H9 (cell line): ENCODE measurements around the gene SYNGR2. TPM values are rescaled to one million over a fixed set of nuclear protein-coding genes. Genes with fewer than 3 reads are reported as not detected.

Experiments used
- DNase-seq: peaks from one replicate; pipeline ENCODE4 v3.0.0-alpha.2; 2017
- H2AFZ ChIP-seq: one replicate; pipeline ENCODE4 v1.6.1; 2013; ENCODE audit warnings: mild to moderate bottlenecking, low read length, control low read depth, moderate library complexity
- H2AK5ac ChIP-seq: 2 replicates; pipeline ENCODE4 v1.6.1; 2013; ENCODE audit warnings: low read length, control low read depth, mixed read lengths; ENCODE audit not compliant: insufficient read length
- H2BK120ac ChIP-seq: one replicate; pipeline ENCODE4 v1.6.1; 2013; ENCODE audit warnings: low read depth, mild to moderate bottlenecking, low read length, control low read depth, inconsistent platforms; ENCODE audit not compliant: poor library complexity, severe bottlenecking
- H2BK12ac ChIP-seq: 2 replicates; pipeline ENCODE4 v1.6.1; 2013; ENCODE audit warnings: low read length, control low read depth, mixed read lengths, low read depth; ENCODE audit not compliant: insufficient read length
- H2BK15ac ChIP-seq: 2 replicates; pipeline ENCODE4 v1.6.1; 2013; ENCODE audit warnings: low read depth, low read length, control low read depth
- H2BK20ac ChIP-seq: one replicate; pipeline ENCODE4 v1.6.1; 2013; ENCODE audit warnings: low read depth, mild to moderate bottlenecking, low read length, control low read depth, inconsistent platforms; ENCODE audit not compliant: poor library complexity, severe bottlenecking
- H2BK5ac ChIP-seq: 2 replicates; pipeline ENCODE4 v1.6.1; 2013; ENCODE audit warnings: low read length, control low read depth, mixed read lengths; ENCODE audit not compliant: insufficient read length
- H3K14ac ChIP-seq: 2 replicates; pipeline ENCODE4 v1.6.1; 2013; ENCODE audit warnings: low read length, control low read depth; ENCODE audit not compliant: insufficient read depth
- H3K18ac ChIP-seq: 2 replicates; pipeline ENCODE4 v1.6.1; 2013; ENCODE audit warnings: low read depth, mild to moderate bottlenecking, mixed read lengths, low read length, control low read depth; ENCODE audit not compliant: insufficient read length
- H3K23ac ChIP-seq: 2 replicates; pipeline ENCODE4 v1.6.1; 2013; ENCODE audit warnings: low read length, control low read depth, mixed read lengths, low read depth; ENCODE audit not compliant: insufficient read length
- H3K23me2 ChIP-seq: 2 replicates; pipeline ENCODE4 v1.6.1; 2013; ENCODE audit warnings: low read depth, mild to moderate bottlenecking, mixed read lengths, low read length, control low read depth; ENCODE audit not compliant: insufficient read length, poor library complexity, severe bottlenecking
- H3K27ac ChIP-seq: 2 replicates; pipeline ENCODE4 v1.5.1; 2013; ENCODE audit warnings: low read length, control low read depth, mixed read lengths, low read depth; ENCODE audit not compliant: insufficient read length
- H3K27me3 ChIP-seq: 2 replicates; pipeline ENCODE4 v1.6.1; 2013; ENCODE audit warnings: low read length, control low read depth, inconsistent platforms; ENCODE audit not compliant: insufficient read depth
- H3K4ac ChIP-seq: 2 replicates; pipeline ENCODE4 v1.6.1; 2013; ENCODE audit warnings: low read depth, mild to moderate bottlenecking, control low read depth, inconsistent platforms, low read length, moderate library complexity
- H3K4me1 ChIP-seq: 2 replicates; pipeline ENCODE4 v1.6.1; 2013; ENCODE audit warnings: low read length, control low read depth, inconsistent platforms; ENCODE audit not compliant: insufficient read depth
- H3K4me2 ChIP-seq: 2 replicates; pipeline ENCODE4 v1.6.1; 2013; ENCODE audit warnings: low read length, control low read depth, mixed read lengths; ENCODE audit not compliant: insufficient read length, insufficient read depth
- H3K56ac ChIP-seq: 2 replicates; pipeline ENCODE4 v1.6.1; 2013; ENCODE audit warnings: low read depth, mild to moderate bottlenecking, mixed read lengths, low read length, control low read depth; ENCODE audit not compliant: insufficient read length
- H3K79me1 ChIP-seq: 2 replicates; pipeline ENCODE4 v1.6.1; 2013; ENCODE audit warnings: low read depth, mild to moderate bottlenecking, moderate library complexity, low read length, control low read depth, inconsistent platforms; ENCODE audit not compliant: insufficient read depth, poor library complexity, severe bottlenecking
- H3K79me2 ChIP-seq: 2 replicates; pipeline ENCODE4 v1.6.1; 2013; ENCODE audit warnings: low read length, control low read depth, inconsistent platforms; ENCODE audit not compliant: insufficient read depth
- H3K9ac ChIP-seq: 2 replicates; pipeline ENCODE4 v1.6.1; 2013; ENCODE audit warnings: low read length, control low read depth, mixed read lengths; ENCODE audit not compliant: insufficient read length; ENCODE audit errors: extremely low read depth
- H3K9me3 ChIP-seq: one replicate; pipeline ENCODE4 v1.6.1; 2013; ENCODE audit warnings: low read depth, low read length, inconsistent platforms; ENCODE audit not compliant: control insufficient read depth
- H3T11ph ChIP-seq: one replicate; pipeline ENCODE4 v1.6.1; 2013; ENCODE audit warnings: mild to moderate bottlenecking, low read length, control low read depth, inconsistent platforms
- H4K20me1 ChIP-seq: one replicate; pipeline ENCODE4 v1.6.1; 2013; ENCODE audit not compliant: control insufficient read depth, insufficient read length, insufficient read depth
- H4K5ac ChIP-seq: 2 replicates; pipeline ENCODE4 v1.6.1; 2013; ENCODE audit warnings: low read depth, mild to moderate bottlenecking, mixed read lengths, low read length, control low read depth; ENCODE audit not compliant: insufficient read length
- H4K8ac ChIP-seq: replicated peaks from 2 replicates; pipeline ENCODE4 v1.6.1; 2013; ENCODE audit warnings: low read length, control low read depth, mixed read lengths, low read depth; ENCODE audit not compliant: insufficient read length
- H4K91ac ChIP-seq: 2 replicates; pipeline ENCODE4 v1.6.1; 2013; ENCODE audit warnings: low read depth, mild to moderate bottlenecking, moderate library complexity, mixed read lengths, low read length, control low read depth; ENCODE audit not compliant: insufficient read length
- H3K27ac Mint-ChIP-seq, 3 experiments: 2 replicates in 2 of 3; 3 replicates in 1 of 3; pipeline ENCODE4 v1.8.0; 2020 to 2021; ENCODE audit warnings: mixed read lengths in 3 of 3, mild to moderate bottlenecking in 1 of 3, moderate library complexity in 1 of 3
- H3K27me3 Mint-ChIP-seq: 2 replicates; pipeline ENCODE4 v1.8.0; 2021; ENCODE audit warnings: low read depth, mild to moderate bottlenecking, moderate library complexity, mixed read lengths
- H3K36me3 Mint-ChIP-seq, 3 experiments: 2 replicates in 2 of 3; 3 replicates in 1 of 3; pipeline ENCODE4 v1.8.0; 2020 to 2021; ENCODE audit warnings: low read depth in 3 of 3, mixed read lengths in 3 of 3; ENCODE audit not compliant: insufficient read depth in 1 of 3
- H3K4me1 Mint-ChIP-seq, 2 experiments: 2 replicates each; pipeline ENCODE4 v1.8.0; 2020; ENCODE audit warnings: mixed read lengths in 2 of 2
- H3K4me3 Mint-ChIP-seq, 2 experiments: 2 replicates in 1 of 2; 3 replicates in 1 of 2; pipeline ENCODE4 v1.8.0; 2020 to 2021; ENCODE audit warnings: mild to moderate bottlenecking in 2 of 2, mixed read lengths in 2 of 2, moderate library complexity in 1 of 2
- H3K9me3 Mint-ChIP-seq, 2 experiments: 2 replicates in 1 of 2; 3 replicates in 1 of 2; pipeline ENCODE4 v1.8.0; 2020; ENCODE audit warnings: mild to moderate bottlenecking in 2 of 2, mixed read lengths in 2 of 2, moderate library complexity in 1 of 2
- CTCF ChIP-seq: fragments of 200-600 bp; sonication (generic); conservative IDR thresholded peaks from 3 replicates; pipeline ENCODE4 v1.8.0; 2021; ENCODE audit warnings: antibody characterized with exemption, mild to moderate bottlenecking
- WGBS: extraction: QIAGEN DNeasy Blood & Tissue Kit; methylation state at CpG from one replicate; pipeline ENCODE4 v1.1.7; 2013; ENCODE audit warnings: missing lambda C conversion rate, low lambda C conversion rate, mixed read lengths; ENCODE audit not compliant: insufficient read length; ENCODE audit errors: extremely low coverage; 5-methylcytosine and 5-hydroxymethylcytosine counted together
- total RNA-seq: library from RNA; stranded (reverse); gene quantifications from 2 replicates; pipeline ENCODE4 v1.2.1, GENCODE V29; 2021

SYNGR2 gene
- total RNA-seq, 1 experiment from 2014 or later: 41.0 TPM

GRCh38 chr17:78163881-78164747 lies 4.3 kb upstream of the SYNGR2 start:
- peaks cover 1% of the 10 kb centered on the region; the same call in 1 of the 2 replicates for H3K27me3 Mint-ChIP-seq
- H3K18ac ChIP-seq: no peak overlapping the region
- H2BK12ac ChIP-seq: no peak overlapping the region
- peaks cover 6 to 18% of the 10 kb centered on the region in 2 experiments for H3K4me1 Mint-ChIP-seq
- H2BK5ac ChIP-seq: no peak overlapping the region
- no peak overlapping the region for H2BK120ac ChIP-seq
- no peak overlapping the region for H2AK5ac ChIP-seq
- no peak overlapping the region for H3K27ac ChIP-seq
- TF ChIP-seq CTCF: no peak
- H3K23me2 ChIP-seq: no peaks in the 10 kb centered on the region
- H2BK20ac ChIP-seq: no peak overlapping the region
- no peaks in the 10 kb centered on the region for H3K9me3 ChIP-seq
- no peak overlapping the region for H3K4me2 ChIP-seq
- no peak overlapping the region for H3K14ac ChIP-seq
- WGBS: no CpG with 5 or more reads among the region's 22 CpGs
- H3K79me1 ChIP-seq: no peaks in the 10 kb centered on the region
- no peak overlapping the region for H3K27ac Mint-ChIP-seq
- H2AFZ ChIP-seq: no peak overlapping the region
- H3K9me3 Mint-ChIP-seq: no peaks in the 10 kb centered on the region
- H4K5ac ChIP-seq: no peak overlapping the region
- no peak overlapping the region for H3T11ph ChIP-seq
- H2BK15ac ChIP-seq: no peak overlapping the region
- H3K4me3 Mint-ChIP-seq: no peak overlapping the region
- H3K56ac ChIP-seq: no peak overlapping the region
- H3K9ac ChIP-seq: no peak overlapping the region
- H3K4ac ChIP-seq: no peak overlapping the region
- H3K36me3 Mint-ChIP-seq: no peaks in the 10 kb centered on the region; a peak in 2 of 7 replicates
- H4K91ac ChIP-seq: no peak overlapping the region
- no peak for DNase-seq
- no peaks in the 10 kb centered on the region for H3K79me2 ChIP-seq
- no peak overlapping the region for H3K23ac ChIP-seq
- no peak overlapping the region for H4K8ac ChIP-seq
- H3K27me3 ChIP-seq: no peaks in the 10 kb centered on the region
- no peaks in the 10 kb centered on the region for H4K20me1 ChIP-seq
- H3K4me1 ChIP-seq: no peaks in the 10 kb centered on the region; the same call in 1 of the 2 replicates
